Mesenchymal stem cell (in vitro differentiated cells and primary cell): ENCODE measurements around the gene PLPP4.

Experiments
- DNase-seq: peaks from one replicate; pipeline ENCODE4 v3.0.0-alpha.2; 2013
- H2AFZ ChIP-seq: one replicate; pipeline ENCODE4 v1.6.1; 2013; ENCODE audit warnings: low read depth, mild to moderate bottlenecking, control low read depth, inconsistent platforms, low read length, moderate library complexity
- H2AK5ac ChIP-seq: 2 replicates; pipeline ENCODE4 v1.6.1; 2013; ENCODE audit warnings: low read length, moderate library complexity, mild to moderate bottlenecking, inconsistent platforms; ENCODE audit not compliant: severe bottlenecking
- H2BK120ac ChIP-seq: one replicate; pipeline ENCODE4 v1.6.1; 2013; ENCODE audit warnings: low read depth, mild to moderate bottlenecking, inconsistent platforms, low read length, moderate library complexity
- H2BK12ac ChIP-seq, 2 experiments: one replicate each; pipeline ENCODE4 v1.6.1; 2013; ENCODE audit warnings: inconsistent platforms in 2 of 2, low read length in 2 of 2, mild to moderate bottlenecking in 2 of 2, moderate library complexity in 2 of 2, control low read depth in 1 of 2
- H2BK15ac ChIP-seq: one replicate; pipeline ENCODE4 v1.6.1; 2013; ENCODE audit warnings: mild to moderate bottlenecking, low read depth, inconsistent platforms; ENCODE audit not compliant: poor library complexity, severe bottlenecking
- H2BK5ac ChIP-seq: 2 replicates; pipeline ENCODE4 v1.6.1; 2013; ENCODE audit warnings: low read depth, mild to moderate bottlenecking, low read length, control low read depth, inconsistent platforms; ENCODE audit not compliant: poor library complexity, severe bottlenecking
- H3K14ac ChIP-seq, 2 experiments: one replicate each; pipeline ENCODE4 v1.6.1; 2013; ENCODE audit warnings: inconsistent platforms in 2 of 2, low read length in 2 of 2, control low read depth in 1 of 2, mild to moderate bottlenecking in 1 of 2, moderate library complexity in 1 of 2
- H3K18ac ChIP-seq, 2 experiments: one replicate each; pipeline ENCODE4 v1.6.1; 2013; ENCODE audit warnings: inconsistent platforms in 2 of 2, low read length in 2 of 2, control low read depth in 1 of 2, low read depth in 1 of 2, mild to moderate bottlenecking in 1 of 2
- H3K23ac ChIP-seq, 2 experiments: one replicate each; pipeline ENCODE4 v1.6.1; 2013; ENCODE audit warnings: inconsistent platforms in 2 of 2, low read length in 2 of 2, mild to moderate bottlenecking in 2 of 2, moderate library complexity in 2 of 2, control low read depth in 1 of 2
- H3K27ac ChIP-seq: 2 replicates; pipeline ENCODE4 v1.5.1; 2013; ENCODE audit warnings: mild to moderate bottlenecking, moderate library complexity, low read length, control low read depth, inconsistent platforms; ENCODE audit not compliant: poor library complexity, severe bottlenecking
- H3K27me3 ChIP-seq, 2 experiments: 2 replicates each; pipeline versions ENCODE4 v1.6.1 to v1.7.0; 2013; ENCODE audit warnings: low read length in 2 of 2, mild to moderate bottlenecking in 2 of 2, moderate library complexity in 2 of 2, control low read depth in 1 of 2, inconsistent platforms in 1 of 2; ENCODE audit not compliant: control insufficient read depth in 1 of 2, insufficient read depth in 1 of 2
- H3K36me3 ChIP-seq, 2 experiments: 2 replicates each; pipeline versions ENCODE4 v1.6.1 to v1.7.0; 2013; ENCODE audit warnings: low read length in 2 of 2, control low read depth in 1 of 2, inconsistent platforms in 1 of 2, low read depth in 1 of 2, mild to moderate bottlenecking in 1 of 2; ENCODE audit not compliant: insufficient read depth in 2 of 2, control insufficient read depth in 1 of 2
- H3K4ac ChIP-seq, 2 experiments: one replicate each; pipeline ENCODE4 v1.6.1; 2013; ENCODE audit warnings: inconsistent platforms in 2 of 2, low read length in 2 of 2, mild to moderate bottlenecking in 2 of 2, moderate library complexity in 2 of 2, control low read depth in 1 of 2, low read depth in 1 of 2
- H3K4me1 ChIP-seq: 2 replicates; pipeline ENCODE4 v1.6.1; 2013; ENCODE audit warnings: low read depth, low read length, control low read depth; ENCODE audit not compliant: control insufficient read depth, insufficient read depth
- H3K4me2 ChIP-seq: 2 replicates; pipeline ENCODE4 v1.6.1; 2013; ENCODE audit warnings: low read length, mild to moderate bottlenecking, inconsistent platforms; ENCODE audit not compliant: poor library complexity, severe bottlenecking
- H3K4me3 ChIP-seq, 2 experiments: 2 replicates each; pipeline versions ENCODE4 v1.5.1 to v1.7.0; 2013; ENCODE audit warnings: low read length in 2 of 2, mild to moderate bottlenecking in 2 of 2, control low read depth in 1 of 2, low read depth in 1 of 2; ENCODE audit not compliant: insufficient read depth in 1 of 2
- H3K79me1 ChIP-seq: replicated peaks from 2 replicates; pipeline ENCODE4 v1.6.1; 2013; ENCODE audit warnings: mild to moderate bottlenecking, control low read depth, low read length, inconsistent platforms; ENCODE audit not compliant: poor library complexity, severe bottlenecking
- H3K9ac ChIP-seq: 2 replicates; pipeline ENCODE4 v1.7.0; 2013; ENCODE audit warnings: mild to moderate bottlenecking, low read length, moderate library complexity
- H3K9me3 ChIP-seq: 2 replicates; pipeline ENCODE4 v1.7.0; 2013; ENCODE audit warnings: mild to moderate bottlenecking, low read length; ENCODE audit not compliant: control insufficient read depth
- H4K8ac ChIP-seq: one replicate; pipeline ENCODE4 v1.6.1; 2013; ENCODE audit warnings: inconsistent platforms, mild to moderate bottlenecking, low read length, moderate library complexity
- H4K91ac ChIP-seq: one replicate; pipeline ENCODE4 v1.6.1; 2013; ENCODE audit warnings: mild to moderate bottlenecking, low read length, inconsistent platforms
- WGBS: methylation state at CpG from one replicate; pipeline ENCODE4 v1.1.7; 2013; ENCODE audit warnings: mixed read lengths; 5-methylcytosine and 5-hydroxymethylcytosine counted together

Gene PLPP4

GRCh38 chr10:120597902-120598301 is 140.9 kb downstream of the PLPP4 start:
- Histone ChIP-seq H3K4me2 (no peak overlapping the region), H3K36me3 (no peaks in the 10 kb centered on the region), H2BK12ac (no peak overlapping the region), H2BK15ac (no peak overlapping the region), H2AK5ac (no peak overlapping the region), H3K27ac (no peak overlapping the region), H3K4ac (no peak overlapping the region), H3K9me3 (peaks cover 2% of the 10 kb centered on the region), H3K23ac (no peak overlapping the region), H4K91ac (no peak overlapping the region), H3K9ac (no peak overlapping the region), H2BK120ac (no peak overlapping the region), H3K18ac (no peak overlapping the region), H3K79me1 (no peaks in the 10 kb centered on the region), H2AFZ (no peak overlapping the region), H3K4me1 (no peaks in the 10 kb centered on the region), H2BK5ac (no peak overlapping the region), H3K4me3 (no peak overlapping the region), H3K14ac (no peak overlapping the region), H4K8ac (no peak overlapping the region), H3K27me3 (no peaks in the 10 kb centered on the region)
- DNase-seq, result no peak
- 63% methylated on average over 3 of the region's 3 CpGs for WGBS

GRCh38 chr10:120598386-120598785 is 141.4 kb downstream of the PLPP4 start:
- Histone ChIP-seq H3K23ac (no peak overlapping the region), H4K8ac (no peak overlapping the region), H3K4me1 (no peaks in the 10 kb centered on the region), H3K79me1 (no peaks in the 10 kb centered on the region), H2AFZ (no peak overlapping the region), H3K9ac (no peak overlapping the region), H3K4me3 (no peak overlapping the region), H3K4ac (no peak overlapping the region), H2BK15ac (no peak overlapping the region), H3K14ac (no peak overlapping the region), H3K9me3 (peaks cover 7% of the 10 kb centered on the region), H3K4me2 (no peak overlapping the region), H3K27me3 (no peaks in the 10 kb centered on the region), H2BK12ac (no peak overlapping the region), H3K18ac (no peak overlapping the region), H4K91ac (no peak overlapping the region), H2AK5ac (no peak overlapping the region), H3K27ac (no peak overlapping the region), H2BK5ac (no peak overlapping the region), H3K36me3 (no peaks in the 10 kb centered on the region), H2BK120ac (no peak overlapping the region)
- no peak for DNase-seq
- 54% methylated on average over 5 of the region's 5 CpGs for WGBS

GRCh38 chr10:120599200-120599724 is 142.2 kb downstream of the PLPP4 start:
- 74% methylated on average over 9 of the region's 9 CpGs for WGBS
- H2BK120ac ChIP-seq, result no peak overlapping the region
- no peak overlapping the region for H3K4ac ChIP-seq
- H3K4me3 ChIP-seq, result no peak overlapping the region
- no peak for DNase-seq
- H4K91ac ChIP-seq, result no peak overlapping the region
- H3K23ac ChIP-seq, result no peak overlapping the region
- H4K8ac ChIP-seq, result no peak overlapping the region
- H3K9me3 ChIP-seq, result peaks cover 7% of the 10 kb centered on the region
- no peaks in the 10 kb centered on the region for H3K36me3 ChIP-seq
- no peak overlapping the region for H3K4me2 ChIP-seq
- H3K79me1 ChIP-seq, result no peaks in the 10 kb centered on the region
- H3K4me1 ChIP-seq, result no peaks in the 10 kb centered on the region
- H3K27ac ChIP-seq, result no peak overlapping the region
- H2BK5ac ChIP-seq, result no peak overlapping the region
- no peak overlapping the region for H3K18ac ChIP-seq
- H2AK5ac ChIP-seq, result no peak overlapping the region
- no peak overlapping the region for H2BK12ac ChIP-seq
- H2BK15ac ChIP-seq, result no peak overlapping the region
- no peak overlapping the region for H2AFZ ChIP-seq
- H3K9ac ChIP-seq, result no peak overlapping the region
- H3K27me3 ChIP-seq, result no peaks in the 10 kb centered on the region
- H3K14ac ChIP-seq, result no peak overlapping the region

DNA sequence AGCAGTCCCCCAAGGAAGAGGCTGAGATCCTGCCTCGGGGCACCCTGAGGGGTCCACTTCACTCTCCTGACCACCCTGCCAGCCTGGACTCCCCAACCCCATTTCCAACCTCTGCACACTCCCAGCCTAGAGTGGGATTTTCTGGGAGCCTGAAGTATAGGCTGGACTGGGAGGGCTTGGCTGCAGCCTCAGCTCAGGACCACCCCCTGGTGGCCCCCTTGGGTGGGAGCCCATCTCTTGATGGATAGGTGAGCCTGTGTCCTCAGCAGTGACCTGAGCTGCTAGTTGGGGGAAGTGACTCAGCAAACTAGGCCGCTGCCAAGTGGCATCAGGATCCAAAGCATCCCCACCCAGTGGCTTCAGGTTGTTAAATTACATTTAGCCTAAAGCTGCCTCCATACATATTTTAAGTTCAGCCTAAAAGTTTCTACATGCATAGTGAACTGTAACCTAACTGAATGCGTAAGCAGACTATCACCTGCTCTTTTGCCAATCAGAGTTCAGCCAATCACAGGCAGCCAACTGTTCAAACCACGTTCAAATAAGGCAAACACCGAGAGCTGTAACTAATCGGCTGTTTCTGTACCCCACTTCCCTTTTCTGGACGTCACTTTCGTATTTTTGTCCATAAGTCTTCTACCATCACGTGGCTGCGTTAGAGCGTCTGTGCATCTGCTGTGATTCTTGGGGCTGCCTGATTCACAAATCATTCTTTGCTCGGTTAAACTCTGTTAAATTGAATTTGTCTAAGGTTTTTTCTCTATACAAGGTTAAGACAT is 144.0 kb downstream of the PLPP4 start:
- no peaks in the 10 kb centered on the region for H3K79me1 ChIP-seq
- no peak overlapping the region for H4K91ac ChIP-seq
- no peaks in the 10 kb centered on the region for H3K36me3 ChIP-seq
- H3K14ac ChIP-seq, result no peak overlapping the region
- no peak overlapping the region for H3K4me2 ChIP-seq
- H2AFZ ChIP-seq, result no peak overlapping the region
- H3K27ac ChIP-seq, result no peak overlapping the region
- H3K27me3 ChIP-seq, result no peaks in the 10 kb centered on the region
- 80% methylated on average over 11 of the region's 12 CpGs for WGBS
- H3K4me3 ChIP-seq, result no peak overlapping the region
- peaks cover 7% of the 10 kb centered on the region for H3K9me3 ChIP-seq
- no peak overlapping the region for H4K8ac ChIP-seq
- H2BK15ac ChIP-seq, result no peak overlapping the region
- H3K4me1 ChIP-seq, result no peaks in the 10 kb centered on the region
- H2BK12ac ChIP-seq, result no peak overlapping the region
- no peak overlapping the region for H3K23ac ChIP-seq
- no peak overlapping the region for H3K4ac ChIP-seq
- H2BK5ac ChIP-seq, result no peak overlapping the region
- no peak overlapping the region for H2AK5ac ChIP-seq
- no peak overlapping the region for H3K9ac ChIP-seq
- H3K18ac ChIP-seq, result no peak overlapping the region
- no peak for DNase-seq
- H2BK120ac ChIP-seq, result no peak overlapping the region
